ENCODE measurements around the gene PLP2.
"Not testable (repeated sequence)": the region's sequence is repeated elsewhere in the genome, so short reads cannot be mapped to it uniquely, and the experiment has no call there.

The PLP2 gene

GRCh38 chrX:49137492-49137891, 34.2 kb upstream of the PLP2 start:
- Histone ChIP-seq H3K9me3 (ENCODE audit: severe bottlenecking) (no peaks in the 10 kb centered on the region), H3K4me1 (ENCODE audit: insufficient read depth, poor library complexity, severe bottlenecking) (no peaks in the 10 kb centered on the region), H3K36me3 (ENCODE audit: low read depth) (no peaks in the 10 kb centered on the region), H3K27ac (ENCODE audit: poor library complexity, severe bottlenecking) (no peak overlapping the region), H3K27me3 (ENCODE audit: insufficient read depth, poor library complexity, severe bottlenecking) (no peaks in the 10 kb centered on the region), H3K4me3 (ENCODE audit: severe bottlenecking) (no peak overlapping the region)
- ATAC-seq (ENCODE audit: low read depth) (no peak), DNase-seq (ENCODE audit: low spot score) (no peak)
- TF ChIP-seq CTCF (IDR thresholded peaks at IDR 0.05; ENCODE audit: poor library complexity, severe bottlenecking): no peak

GRCh38 chrX:49139713-49140112, 32.0 kb upstream of the PLP2 start:
- Histone ChIP-seq H3K9me3 (ENCODE audit: severe bottlenecking) (no peaks in the 10 kb centered on the region), H3K27me3 (ENCODE audit: insufficient read depth, poor library complexity, severe bottlenecking) (no peaks in the 10 kb centered on the region), H3K36me3 (ENCODE audit: low read depth) (no peaks in the 10 kb centered on the region), H3K4me3 (ENCODE audit: severe bottlenecking) (no peak overlapping the region), H3K27ac (ENCODE audit: poor library complexity, severe bottlenecking) (no peak overlapping the region), H3K4me1 (ENCODE audit: insufficient read depth, poor library complexity, severe bottlenecking) (no peaks in the 10 kb centered on the region)
- ATAC-seq (ENCODE audit: low read depth) (no peak), DNase-seq (ENCODE audit: low spot score) (no peak)
- TF ChIP-seq CTCF (IDR thresholded peaks at IDR 0.05; ENCODE audit: poor library complexity, severe bottlenecking): no peak

GRCh38 chrX:49142264-49142663, 29.4 kb upstream of the PLP2 start:
- H3K4me3 ChIP-seq (ENCODE audit: severe bottlenecking); H3K27me3 ChIP-seq (ENCODE audit: insufficient read depth, poor library complexity, severe bottlenecking); ATAC-seq (ENCODE audit: low read depth); H3K36me3 ChIP-seq (ENCODE audit: low read depth); H3K9me3 ChIP-seq (ENCODE audit: severe bottlenecking); H3K4me1 ChIP-seq (ENCODE audit: insufficient read depth, poor library complexity, severe bottlenecking); H3K27ac ChIP-seq (ENCODE audit: poor library complexity, severe bottlenecking); DNase-seq (ENCODE audit: low spot score): not testable (repeated sequence)

- DNase-seq (ENCODE audit: low spot score); H3K27ac ChIP-seq (ENCODE audit: poor library complexity, severe bottlenecking); ATAC-seq (ENCODE audit: low read depth); H3K9me3 ChIP-seq (ENCODE audit: severe bottlenecking); H3K4me3 ChIP-seq (ENCODE audit: severe bottlenecking); H3K27me3 ChIP-seq (ENCODE audit: insufficient read depth, poor library complexity, severe bottlenecking); H3K36me3 ChIP-seq (ENCODE audit: low read depth); H3K4me1 ChIP-seq (ENCODE audit: insufficient read depth, poor library complexity, severe bottlenecking): not testable (repeated sequence)
Measured at GRCh38 chrX:49143154-49143553, 28.5 kb upstream of the PLP2 start.

- H3K36me3 ChIP-seq (ENCODE audit: low read depth): no peaks in the 10 kb centered on the region
- H3K4me3 ChIP-seq (ENCODE audit: severe bottlenecking): no peak overlapping the region
- H3K27me3 ChIP-seq (ENCODE audit: insufficient read depth, poor library complexity, severe bottlenecking): no peaks in the 10 kb centered on the region
- no peaks in the 10 kb centered on the region for H3K4me1 ChIP-seq (ENCODE audit: insufficient read depth, poor library complexity, severe bottlenecking)
- H3K27ac ChIP-seq (ENCODE audit: poor library complexity, severe bottlenecking): no peak overlapping the region
- DNase-seq (ENCODE audit: low spot score) (no peak), ATAC-seq (ENCODE audit: low read depth) (no peak)
- no peak for TF ChIP-seq CTCF (IDR thresholded peaks at IDR 0.05; ENCODE audit: poor library complexity, severe bottlenecking)
- no peaks in the 10 kb centered on the region for H3K9me3 ChIP-seq (ENCODE audit: severe bottlenecking)
Measured at GRCh38 chrX:49147282-49147681, 24.4 kb upstream of the PLP2 start.

GRCh38 chrX:49147936-49148335, 23.8 kb upstream of the PLP2 start:
- H3K4me3 ChIP-seq (ENCODE audit: severe bottlenecking): no peak overlapping the region
- ATAC-seq (ENCODE audit: low read depth) (no peak), DNase-seq (ENCODE audit: low spot score) (no peak)

GRCh38 chrX:49148390-49149100, 23.2 kb upstream of the PLP2 start:
- not testable (repeated sequence) for H3K27me3 ChIP-seq (ENCODE audit: insufficient read depth, poor library complexity, severe bottlenecking); H3K9me3 ChIP-seq (ENCODE audit: severe bottlenecking); DNase-seq (ENCODE audit: low spot score); ATAC-seq (ENCODE audit: low read depth); H3K4me1 ChIP-seq (ENCODE audit: insufficient read depth, poor library complexity, severe bottlenecking); H3K36me3 ChIP-seq (ENCODE audit: low read depth); H3K4me3 ChIP-seq (ENCODE audit: severe bottlenecking); H3K27ac ChIP-seq (ENCODE audit: poor library complexity, severe bottlenecking)

More at GRCh38 chrX:49147936-49148335, 23.8 kb upstream of the PLP2 start:
- no peaks in the 10 kb centered on the region for H3K9me3 ChIP-seq (ENCODE audit: severe bottlenecking)
- TF ChIP-seq CTCF (IDR thresholded peaks at IDR 0.05; ENCODE audit: poor library complexity, severe bottlenecking): no peak
- no peaks in the 10 kb centered on the region for H3K36me3 ChIP-seq (ENCODE audit: low read depth)
- no peaks in the 10 kb centered on the region for H3K27me3 ChIP-seq (ENCODE audit: insufficient read depth, poor library complexity, severe bottlenecking)
- H3K4me1 ChIP-seq (ENCODE audit: insufficient read depth, poor library complexity, severe bottlenecking): no peaks in the 10 kb centered on the region
- H3K27ac ChIP-seq (ENCODE audit: poor library complexity, severe bottlenecking): no peak overlapping the region

- H3K27ac ChIP-seq (ENCODE audit: poor library complexity, severe bottlenecking); H3K36me3 ChIP-seq (ENCODE audit: low read depth); H3K4me1 ChIP-seq (ENCODE audit: insufficient read depth, poor library complexity, severe bottlenecking); H3K27me3 ChIP-seq (ENCODE audit: insufficient read depth, poor library complexity, severe bottlenecking); ATAC-seq (ENCODE audit: low read depth); H3K4me3 ChIP-seq (ENCODE audit: severe bottlenecking); DNase-seq (ENCODE audit: low spot score); H3K9me3 ChIP-seq (ENCODE audit: severe bottlenecking): not testable (repeated sequence)
Measured at GRCh38 chrX:49149291-49149690, 22.4 kb upstream of the PLP2 start.
